HG02798 (cell line): Measurements from ENCODE around the gene FAM72D.
"Not testable (repeated sequence)": the region's sequence is repeated elsewhere in the genome, so short reads cannot be mapped to it uniquely, and the experiment has no call there.

ENCODE experiments used
- ATAC-seq: cut with Tn5 transposase; IDR thresholded peaks from one replicate; pipeline ENCODE4 v1.9.1; 2021; ENCODE audit warnings: mild to moderate bottlenecking; ENCODE audit not compliant: unreplicated experiment, poor library complexity

Gene FAM72D

GRCh38 chr1:145095284-145096057 is at the start of gene FAM72D, which contains the start of gene SRGAP2B:
Gene FAM72D (plus strand): TSS chr1:145095974. CDS start chr1:145096848, 874 bp downstream.
Gene SRGAP2B (minus strand): TSS chr1:145095328. CDS start chr1:145092901, 2,427 bp downstream.
- ATAC-seq = peak; percentile 86

GRCh38 chr1:145047553-145047952 is 48.2 kb upstream of the FAM72D start:
- ATAC-seq = peak; percentile 71

GRCh38 chr1:145048181-145048856 is 47.5 kb upstream of the FAM72D start:
- not testable (repeated sequence) for ATAC-seq

GRCh38 chr1:145052019-145052776 is 43.6 kb upstream of the FAM72D start:
- not testable (repeated sequence) for ATAC-seq

- ATAC-seq = not testable (repeated sequence)
Measured at GRCh38 chr1:145053428-145053827, 42.3 kb upstream of the FAM72D start.

- peak; percentile 99 for ATAC-seq
Measured at GRCh38 chr1:145055217-145055760, 40.5 kb upstream of the FAM72D start.

GRCh38 chr1:145058184-145058583 is 37.6 kb upstream of the FAM72D start:
- ATAC-seq = peak; percentile 52

GRCh38 chr1:145063285-145063684 is 32.5 kb upstream of the FAM72D start:
- ATAC-seq = not testable (repeated sequence)

GRCh38 chr1:145063941-145064648 is 31.7 kb upstream of the FAM72D start:
- ATAC-seq = not testable (repeated sequence)

GRCh38 chr1:145065194-145065826 is 30.5 kb upstream of the FAM72D start:
- peak; percentile 82 for ATAC-seq

GRCh38 chr1:145066486-145066885 is 29.3 kb upstream of the FAM72D start:
- ATAC-seq = not testable (repeated sequence)

GRCh38 chr1:145071569-145071968 is 24.2 kb upstream of the FAM72D start:
- ATAC-seq = not testable (repeated sequence)

GRCh38 chr1:145074021-145074559 is 21.7 kb upstream of the FAM72D start:
- ATAC-seq = not testable (repeated sequence)

- not testable (repeated sequence) for ATAC-seq
Measured at GRCh38 chr1:145076877-145077276, 18.9 kb upstream of the FAM72D start.

GRCh38 chr1:145077872-145078786 is 17.6 kb upstream of the FAM72D start:
- not testable (repeated sequence) for ATAC-seq

- not testable (repeated sequence) for ATAC-seq
Measured at GRCh38 chr1:145078787-145079370, 16.9 kb upstream of the FAM72D start.

- not testable (repeated sequence) for ATAC-seq
Measured at GRCh38 chr1:145079737-145080136, 16.0 kb upstream of the FAM72D start.

GRCh38 chr1:145080193-145080592 is 15.6 kb upstream of the FAM72D start:
- not testable (repeated sequence) for ATAC-seq
